HepG2 (cell line): Measurements from ENCODE around the gene DAZAP1. TPM values are rescaled to one million over a fixed set of nuclear protein-coding genes. Genes with fewer than 3 reads are reported as not detected.

Source experiments
- ATAD3A ChIP-seq: sonication (generic); formaldehyde crosslinking; IDR thresholded peaks from 2 replicates; pipeline ENCODE4 v1.4.0; 2020; ENCODE audit warnings: missing genetic modification reagents
- CBFB ChIP-seq: sonication (generic); formaldehyde crosslinking; IDR thresholded peaks from 2 replicates; pipeline ENCODE4 v1.4.0; 2020; ENCODE audit warnings: missing genetic modification reagents
- EEA1 ChIP-seq: sonication (generic); formaldehyde crosslinking; IDR thresholded peaks from 2 replicates; pipeline ENCODE4 v1.5.1; 2020; ENCODE audit warnings: mild to moderate bottlenecking, missing genetic modification reagents, borderline replicate concordance
- ERF ChIP-seq: IDR thresholded peaks from 2 replicates; pipeline ENCODE4 v1.6.1; 2018; ENCODE audit warnings: missing biosample characterization, missing genetic modification reagents
- GATAD1 ChIP-seq: IDR thresholded peaks from 2 replicates; pipeline ENCODE4 v1.6.1; 2016; ENCODE audit warnings: missing genetic modification reagents, missing compliant biosample characterization
- KDM6A ChIP-seq: IDR thresholded peaks from 2 replicates; pipeline ENCODE4 v1.6.1; 2016; ENCODE audit warnings: low read depth
- MAF1 ChIP-seq: sonication (generic); formaldehyde crosslinking; IDR thresholded peaks from 2 replicates; pipeline ENCODE4 v1.5.0; 2020; ENCODE audit warnings: missing genetic modification reagents, borderline replicate concordance
- PHF8 ChIP-seq: sonication (generic); formaldehyde crosslinking; IDR thresholded peaks from 2 replicates; pipeline ENCODE4 v1.5.0; 2020; ENCODE audit warnings: missing genetic modification reagents
- RFX5 ChIP-seq: IDR thresholded peaks from 2 replicates; pipeline ENCODE4 v1.6.1; 2011; ENCODE audit warnings: low read depth, low read length, improper control_type of control experiment
- RFXAP ChIP-seq: sonication (generic); formaldehyde crosslinking; IDR thresholded peaks from 2 replicates; pipeline ENCODE4 v1.4.0; 2020; ENCODE audit warnings: missing genetic modification reagents, borderline replicate concordance
- SUZ12 ChIP-seq: fragments of 150-350 bp; IDR thresholded peaks from 2 replicates; pipeline ENCODE4 v1.6.1; 2014; ENCODE audit warnings: low read depth, low read length
- TAF1 ChIP-seq: sonication (generic); formaldehyde crosslinking; IDR thresholded peaks from 2 replicates; pipeline ENCODE4 v1.4.0; 2020; ENCODE audit warnings: missing genetic modification reagents
- TP53 ChIP-seq: sonication (generic); formaldehyde crosslinking; conservative IDR thresholded peaks from 2 replicates; pipeline ENCODE4 v1.4.0; 2020; ENCODE audit warnings: missing genetic modification reagents
- YEATS4 ChIP-seq: sonication (generic); formaldehyde crosslinking; IDR thresholded peaks from 2 replicates; pipeline ENCODE4 v1.4.0; 2020; ENCODE audit warnings: missing genetic modification reagents, borderline replicate concordance
- YY1 ChIP-seq: IDR thresholded peaks from 2 replicates; pipeline ENCODE4 v1.6.1; 2011; ENCODE audit warnings: low read length, low read depth, moderate library complexity, mild to moderate bottlenecking; ENCODE audit not compliant: insufficient read depth, insufficient replicate concordance
- ZNF329 ChIP-seq: sonication (generic); formaldehyde crosslinking; IDR thresholded peaks from 2 replicates; pipeline ENCODE4 v1.9.0; 2021; ENCODE audit warnings: low read depth, mild to moderate bottlenecking, missing genetic modification reagents
- ZNF879 ChIP-seq: sonication (generic); formaldehyde crosslinking; IDR thresholded peaks from 2 replicates; pipeline ENCODE4 v1.8.1; 2023; ENCODE audit warnings: missing genetic modification reagents
- polyA plus RNA-seq, 8 experiments: library from polyadenylated mRNA; depleted of rRNA in 3 of 8; stranded (reverse) in 7 of 8; unstranded in 1 of 8; fragments of >200 nt; fragmentation: Illumina TruSeq in 4 of 8; extraction: Trizol in 4 of 8; gene quantifications; 2 replicates each; pipeline versions ENCODE4 v1.2.1 to v1.2.3, GENCODE V29; 2011 to 2016; ENCODE audit warnings: low read depth in 4 of 8, missing spikeins in 1 of 8, mixed read lengths in 1 of 8; ENCODE audit not compliant: insufficient read depth in 1 of 8
- total RNA-seq, 5 experiments: library from RNA; depleted of rRNA; stranded (reverse); fragments of >200 nt; fragmentation: Illumina TruSeq; extraction: Trizol; gene quantifications; 2 replicates each; pipeline ENCODE4 v1.2.3, GENCODE V29; 2016; ENCODE audit warnings: low read depth in 1 of 5
- TF ChIP-seq, protein P1 (sequence below): sonication (generic); formaldehyde crosslinking; conservative IDR thresholded peaks from 2 replicates; pipeline ENCODE4 v1.8.0; 2022; ENCODE audit warnings: low read depth, missing genetic modification reagents
- TF ChIP-seq, protein P2 (sequence below): sonication (generic); formaldehyde crosslinking; IDR thresholded peaks from 2 replicates; pipeline ENCODE4 v1.8.1; 2023; ENCODE audit warnings: mild to moderate bottlenecking, missing genetic modification reagents
- TF ChIP-seq, protein P3 (sequence below): sonication (generic); formaldehyde crosslinking; IDR thresholded peaks from 2 replicates; pipeline ENCODE4 v1.8.0; 2022; ENCODE audit warnings: missing genetic modification reagents, mild to moderate bottlenecking, moderate library complexity, borderline replicate concordance
- TF ChIP-seq, protein P4 (sequence below): IDR thresholded peaks from 2 replicates; pipeline ENCODE4 v1.4.0; 2020; ENCODE audit warnings: mild to moderate bottlenecking, missing genetic modification reagents

Gene DAZAP1
- total and polyA plus RNA-seq, 2 of the 13 experiments (the other 11 are each of a cell fraction or from before 2014, with no cell fraction given): 63.3 to 79.2 TPM

DNA sequence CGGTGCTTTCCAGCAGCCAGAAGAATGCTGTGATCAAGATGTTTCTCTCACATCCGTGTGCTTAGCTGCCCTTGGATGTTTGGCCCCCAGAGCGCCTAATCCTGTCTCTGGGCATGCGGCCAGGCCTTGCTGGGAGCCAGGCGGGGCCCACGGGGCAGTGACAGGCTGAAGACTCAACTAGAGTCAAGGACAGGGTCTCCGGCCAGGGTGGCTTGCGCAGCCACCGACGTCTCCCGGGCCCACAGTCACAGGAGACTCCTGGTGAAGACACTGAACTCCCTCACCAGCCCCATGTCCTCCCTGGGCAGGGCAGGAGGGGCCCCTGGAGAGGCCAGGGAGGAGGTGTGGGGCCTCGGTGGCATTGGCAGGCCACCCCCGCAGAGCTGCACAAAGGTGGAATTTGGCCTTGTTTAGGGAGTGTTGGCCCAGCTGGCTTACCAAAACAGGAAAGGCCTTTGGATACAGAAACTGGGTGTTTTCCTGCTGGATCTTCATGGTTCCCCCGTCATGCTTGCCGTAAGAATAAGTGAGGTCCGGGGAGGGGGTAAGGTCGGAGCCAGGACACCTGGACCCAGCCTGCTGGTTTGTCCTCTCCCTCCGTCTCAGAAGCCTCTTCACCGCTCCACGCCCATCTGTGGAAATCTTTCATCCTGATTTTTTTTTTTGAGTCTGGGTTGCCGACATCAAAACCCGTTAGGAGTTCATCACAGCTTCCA lies 33.7 kb upstream of the DAZAP1 start (continued):
- TF ChIP-seq YY1 (peak; percentile 40), SUZ12 (no peak), GATAD1 (0 out of 2 replicates have a peak, but pooled peaks have one; percentile 30), MAF1 (CRISPR knock-in tag) (peak; percentile 61; the same call in 1 of the 2 replicates), KDM6A (CRISPR knock-in tag) (peak; percentile 69), TAF1 (CRISPR knock-in tag) (peak; percentile 38; the same call in 1 of the 2 replicates), CBFB (CRISPR knock-in tag) (peak; percentile 37), PHF8 (CRISPR knock-in tag) (peak; percentile 65), TP53 (CRISPR knock-in tag) (peak; percentile 64; the same call in 1 of the 2 replicates), ERF (CRISPR knock-in tag) (peak; percentile 93; the same call in 1 of the 2 replicates), YEATS4 (CRISPR knock-in tag) (peak; percentile 75; the same call in 1 of the 2 replicates), RFXAP (CRISPR knock-in tag) (0 out of 2 replicates have a peak, but pooled peaks have one; percentile 33), EEA1 (CRISPR knock-in tag) (no peak), RFX5 (no peak), ZNF329 (CRISPR knock-in tag) (no peak), ATAD3A (CRISPR knock-in tag) (no peak), ZNF879 (CRISPR knock-in tag) (peak; percentile 95; the same call in 1 of the 2 replicates)
- TF ChIP-seq, protein P1, sequence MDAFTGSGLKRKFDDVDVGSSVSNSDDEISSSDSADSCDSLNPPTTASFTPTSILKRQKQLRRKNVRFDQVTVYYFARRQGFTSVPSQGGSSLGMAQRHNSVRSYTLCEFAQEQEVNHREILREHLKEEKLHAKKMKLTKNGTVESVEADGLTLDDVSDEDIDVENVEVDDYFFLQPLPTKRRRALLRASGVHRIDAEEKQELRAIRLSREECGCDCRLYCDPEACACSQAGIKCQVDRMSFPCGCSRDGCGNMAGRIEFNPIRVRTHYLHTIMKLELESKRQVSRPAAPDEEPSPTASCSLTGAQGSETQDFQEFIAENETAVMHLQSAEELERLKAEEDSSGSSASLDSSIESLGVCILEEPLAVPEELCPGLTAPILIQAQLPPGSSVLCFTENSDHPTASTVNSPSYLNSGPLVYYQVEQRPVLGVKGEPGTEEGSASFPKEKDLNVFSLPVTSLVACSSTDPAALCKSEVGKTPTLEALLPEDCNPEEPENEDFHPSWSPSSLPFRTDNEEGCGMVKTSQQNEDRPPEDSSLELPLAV (CRISPR knock-in tag): no peak
- TF ChIP-seq, protein P2, sequence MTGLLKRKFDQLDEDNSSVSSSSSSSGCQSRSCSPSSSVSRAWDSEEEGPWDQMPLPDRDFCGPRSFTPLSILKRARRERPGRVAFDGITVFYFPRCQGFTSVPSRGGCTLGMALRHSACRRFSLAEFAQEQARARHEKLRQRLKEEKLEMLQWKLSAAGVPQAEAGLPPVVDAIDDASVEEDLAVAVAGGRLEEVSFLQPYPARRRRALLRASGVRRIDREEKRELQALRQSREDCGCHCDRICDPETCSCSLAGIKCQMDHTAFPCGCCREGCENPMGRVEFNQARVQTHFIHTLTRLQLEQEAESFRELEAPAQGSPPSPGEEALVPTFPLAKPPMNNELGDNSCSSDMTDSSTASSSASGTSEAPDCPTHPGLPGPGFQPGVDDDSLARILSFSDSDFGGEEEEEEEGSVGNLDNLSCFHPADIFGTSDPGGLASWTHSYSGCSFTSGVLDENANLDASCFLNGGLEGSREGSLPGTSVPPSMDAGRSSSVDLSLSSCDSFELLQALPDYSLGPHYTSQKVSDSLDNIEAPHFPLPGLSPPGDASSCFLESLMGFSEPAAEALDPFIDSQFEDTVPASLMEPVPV (CRISPR knock-in tag): no peak
- TF ChIP-seq, protein P3, sequence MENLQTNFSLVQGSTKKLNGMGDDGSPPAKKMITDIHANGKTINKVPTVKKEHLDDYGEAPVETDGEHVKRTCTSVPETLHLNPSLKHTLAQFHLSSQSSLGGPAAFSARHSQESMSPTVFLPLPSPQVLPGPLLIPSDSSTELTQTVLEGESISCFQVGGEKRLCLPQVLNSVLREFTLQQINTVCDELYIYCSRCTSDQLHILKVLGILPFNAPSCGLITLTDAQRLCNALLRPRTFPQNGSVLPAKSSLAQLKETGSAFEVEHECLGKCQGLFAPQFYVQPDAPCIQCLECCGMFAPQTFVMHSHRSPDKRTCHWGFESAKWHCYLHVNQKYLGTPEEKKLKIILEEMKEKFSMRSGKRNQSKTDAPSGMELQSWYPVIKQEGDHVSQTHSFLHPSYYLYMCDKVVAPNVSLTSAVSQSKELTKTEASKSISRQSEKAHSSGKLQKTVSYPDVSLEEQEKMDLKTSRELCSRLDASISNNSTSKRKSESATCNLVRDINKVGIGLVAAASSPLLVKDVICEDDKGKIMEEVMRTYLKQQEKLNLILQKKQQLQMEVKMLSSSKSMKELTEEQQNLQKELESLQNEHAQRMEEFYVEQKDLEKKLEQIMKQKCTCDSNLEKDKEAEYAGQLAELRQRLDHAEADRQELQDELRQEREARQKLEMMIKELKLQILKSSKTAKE: peak; percentile 97
- TF ChIP-seq, protein P4, sequence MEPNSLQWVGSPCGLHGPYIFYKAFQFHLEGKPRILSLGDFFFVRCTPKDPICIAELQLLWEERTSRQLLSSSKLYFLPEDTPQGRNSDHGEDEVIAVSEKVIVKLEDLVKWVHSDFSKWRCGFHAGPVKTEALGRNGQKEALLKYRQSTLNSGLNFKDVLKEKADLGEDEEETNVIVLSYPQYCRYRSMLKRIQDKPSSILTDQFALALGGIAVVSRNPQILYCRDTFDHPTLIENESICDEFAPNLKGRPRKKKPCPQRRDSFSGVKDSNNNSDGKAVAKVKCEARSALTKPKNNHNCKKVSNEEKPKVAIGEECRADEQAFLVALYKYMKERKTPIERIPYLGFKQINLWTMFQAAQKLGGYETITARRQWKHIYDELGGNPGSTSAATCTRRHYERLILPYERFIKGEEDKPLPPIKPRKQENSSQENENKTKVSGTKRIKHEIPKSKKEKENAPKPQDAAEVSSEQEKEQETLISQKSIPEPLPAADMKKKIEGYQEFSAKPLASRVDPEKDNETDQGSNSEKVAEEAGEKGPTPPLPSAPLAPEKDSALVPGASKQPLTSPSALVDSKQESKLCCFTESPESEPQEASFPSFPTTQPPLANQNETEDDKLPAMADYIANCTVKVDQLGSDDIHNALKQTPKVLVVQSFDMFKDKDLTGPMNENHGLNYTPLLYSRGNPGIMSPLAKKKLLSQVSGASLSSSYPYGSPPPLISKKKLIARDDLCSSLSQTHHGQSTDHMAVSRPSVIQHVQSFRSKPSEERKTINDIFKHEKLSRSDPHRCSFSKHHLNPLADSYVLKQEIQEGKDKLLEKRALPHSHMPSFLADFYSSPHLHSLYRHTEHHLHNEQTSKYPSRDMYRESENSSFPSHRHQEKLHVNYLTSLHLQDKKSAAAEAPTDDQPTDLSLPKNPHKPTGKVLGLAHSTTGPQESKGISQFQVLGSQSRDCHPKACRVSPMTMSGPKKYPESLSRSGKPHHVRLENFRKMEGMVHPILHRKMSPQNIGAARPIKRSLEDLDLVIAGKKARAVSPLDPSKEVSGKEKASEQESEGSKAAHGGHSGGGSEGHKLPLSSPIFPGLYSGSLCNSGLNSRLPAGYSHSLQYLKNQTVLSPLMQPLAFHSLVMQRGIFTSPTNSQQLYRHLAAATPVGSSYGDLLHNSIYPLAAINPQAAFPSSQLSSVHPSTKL (CRISPR knock-in tag): peak; percentile 91
